ENCODE measurements around the gene RAD51B.
"Not testable (repeated sequence)": the region's sequence is repeated elsewhere in the genome, so short reads cannot be mapped to it uniquely, and the experiment has no call there.

RAD51B gene

DNA sequence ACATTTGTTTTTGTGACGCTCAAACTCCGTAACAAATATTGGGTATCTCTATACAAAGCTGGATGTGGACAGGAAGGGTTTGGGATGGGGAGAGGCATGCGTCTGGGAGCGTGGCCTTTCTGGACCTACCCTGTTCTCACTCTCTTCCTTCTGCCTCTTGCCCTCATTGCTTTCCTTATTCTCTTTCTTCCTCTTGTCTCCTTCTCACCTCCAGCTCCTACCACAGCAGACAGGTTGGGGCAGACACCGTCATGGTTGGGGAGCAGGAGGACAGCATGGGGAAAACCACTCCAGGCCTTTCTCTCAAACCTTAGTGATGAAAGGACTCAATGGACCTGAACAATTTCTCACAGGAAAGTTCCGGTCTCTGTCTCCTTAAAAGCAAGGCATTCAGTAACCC is 465.3 kb downstream of the RAD51B start:
- FAIRE-seq = no peak

DNA sequence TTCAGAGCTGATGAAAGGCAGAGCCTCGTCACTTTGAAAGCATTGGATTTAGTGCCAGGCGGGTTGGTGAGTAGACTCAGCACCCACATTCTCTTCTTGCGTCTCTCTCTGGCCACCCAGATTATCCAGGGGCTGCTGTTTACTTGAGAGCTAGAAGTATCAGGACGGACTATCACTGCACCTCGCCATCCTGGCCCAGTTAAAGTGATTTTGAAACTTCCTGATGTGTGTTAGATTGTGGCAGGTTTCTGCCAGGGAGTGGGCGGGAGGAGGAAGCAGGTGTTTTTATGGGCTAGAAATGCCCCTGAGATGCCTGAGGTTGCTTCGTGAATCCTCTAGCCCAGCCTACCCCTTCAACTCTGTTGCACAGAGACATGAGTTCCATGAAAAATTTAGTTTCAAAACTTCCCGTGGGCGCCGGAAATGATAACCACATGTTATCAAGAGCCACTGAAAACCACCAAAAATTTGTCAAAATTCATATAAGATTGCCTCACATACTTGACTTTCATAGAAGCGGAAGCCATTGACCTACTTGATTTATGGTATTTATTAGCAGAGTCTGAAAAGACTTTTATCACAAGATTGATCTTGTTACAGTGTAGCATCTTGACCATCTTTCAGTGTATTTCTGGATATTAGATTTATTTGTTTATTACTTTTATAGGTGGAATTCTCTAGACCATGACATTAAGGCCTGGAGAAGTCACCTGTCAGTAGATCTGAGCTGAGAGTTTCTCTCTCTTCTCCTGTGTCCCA is 466.0 kb downstream of the RAD51B start:
- no peak for FAIRE-seq

GRCh38 chr14:68286667-68287066 is 467.1 kb downstream of the RAD51B start:
- FAIRE-seq = no peak

DNA sequence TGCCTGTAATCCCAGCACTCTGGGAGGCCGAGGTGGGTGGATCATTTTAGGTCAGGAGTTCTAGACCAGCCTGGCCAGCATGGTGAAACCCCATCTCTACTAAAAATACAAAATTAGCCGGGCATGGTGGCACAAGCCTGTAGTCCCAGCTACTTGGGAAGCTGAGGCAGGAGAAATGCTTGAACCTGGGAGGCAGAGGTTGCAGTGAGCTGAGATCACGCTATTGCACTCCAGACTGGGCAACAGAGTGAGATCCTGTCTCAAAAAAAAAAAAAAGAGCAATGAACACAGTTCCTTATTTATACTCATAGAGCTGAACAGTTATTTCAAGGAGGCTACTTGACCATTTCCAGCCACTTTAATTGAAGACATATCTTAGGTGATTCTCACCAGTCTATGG is 469.9 kb downstream of the RAD51B start:
- not testable (repeated sequence) for FAIRE-seq

DNA sequence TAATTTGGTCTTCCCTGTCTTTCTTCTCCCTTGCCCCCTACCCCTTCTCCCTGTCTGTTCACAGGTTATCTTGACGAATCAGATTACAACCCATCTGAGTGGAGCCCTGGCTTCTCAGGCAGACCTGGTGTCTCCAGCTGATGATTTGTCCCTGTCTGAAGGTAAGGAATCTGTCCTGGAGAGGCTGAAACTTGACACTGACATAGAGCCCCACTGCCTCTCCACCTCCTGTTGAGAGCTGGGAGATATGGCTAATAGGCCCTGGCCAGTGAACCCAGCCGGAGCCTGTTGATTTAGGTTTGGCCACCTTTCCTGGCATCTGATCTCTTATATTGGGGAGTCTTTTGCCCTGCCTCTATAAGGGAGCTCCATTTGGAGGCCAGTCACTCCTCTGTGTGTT is 472.2 kb downstream of the RAD51B start:
- no peak for FAIRE-seq

DNA sequence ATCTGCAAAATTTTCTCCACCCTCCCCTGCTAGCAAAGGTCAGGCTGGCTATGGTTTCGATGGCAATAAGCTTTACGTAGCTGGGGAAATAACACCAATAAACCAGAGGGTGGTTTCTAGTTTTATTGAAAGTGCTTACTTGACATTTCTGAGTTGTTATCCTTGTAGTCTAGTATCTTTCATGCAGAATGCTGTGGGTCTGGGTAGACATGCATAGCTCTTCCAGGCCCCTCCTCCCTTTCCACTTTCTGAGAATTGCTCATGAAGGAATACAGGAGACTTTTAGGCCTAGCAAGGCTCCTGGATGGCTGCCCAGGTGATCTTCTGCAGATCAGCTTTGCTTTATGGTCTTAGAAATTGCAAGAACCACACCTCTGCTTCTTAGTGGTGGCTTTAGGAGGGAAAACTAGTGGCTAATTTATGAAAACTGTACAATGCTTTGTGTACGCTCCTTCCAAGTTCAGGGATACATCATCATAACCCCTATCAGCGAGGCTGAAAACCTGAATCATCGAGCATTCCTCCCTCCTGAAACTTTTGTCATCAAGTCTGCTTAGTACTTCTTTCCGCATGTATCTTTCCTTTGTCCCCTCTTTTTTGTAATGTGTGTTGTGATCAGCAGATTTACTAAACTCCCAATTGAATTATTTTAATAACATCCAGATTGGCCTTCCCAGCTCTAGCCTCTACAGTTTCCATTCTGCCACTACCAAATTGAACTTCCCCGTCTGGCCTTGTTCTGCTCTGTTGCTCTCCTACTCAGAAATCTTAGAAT is 473.0 kb downstream of the RAD51B start:
- FAIRE-seq = no peak

GRCh38 chr14:68293404-68293803 is 473.8 kb downstream of the RAD51B start:
- FAIRE-seq = no peak

DNA sequence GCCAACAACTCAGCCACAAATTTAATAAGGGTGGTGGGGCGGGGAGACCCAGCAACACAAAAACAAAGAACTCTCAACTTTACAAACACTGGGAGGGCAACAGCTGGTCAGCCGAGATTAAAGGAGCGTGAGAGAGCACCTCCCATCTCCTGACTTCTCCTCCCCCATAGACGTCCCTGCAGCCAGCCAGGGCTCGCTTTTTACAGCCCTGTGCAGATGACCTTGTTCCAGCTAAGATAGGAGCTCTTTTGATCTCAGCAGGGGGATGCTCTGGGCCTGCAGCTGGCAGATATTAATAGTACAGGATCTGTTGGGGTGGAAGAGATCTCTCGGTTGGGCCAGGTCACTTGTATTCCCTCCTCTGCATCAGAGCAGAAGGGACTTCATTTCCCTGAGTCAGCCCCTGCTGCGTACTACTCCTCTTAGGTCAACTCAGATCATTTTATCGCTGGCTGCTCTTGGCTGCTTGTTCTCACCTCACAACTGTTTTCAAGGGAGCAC is 475.8 kb downstream of the RAD51B start:
- FAIRE-seq = no peak

DNA sequence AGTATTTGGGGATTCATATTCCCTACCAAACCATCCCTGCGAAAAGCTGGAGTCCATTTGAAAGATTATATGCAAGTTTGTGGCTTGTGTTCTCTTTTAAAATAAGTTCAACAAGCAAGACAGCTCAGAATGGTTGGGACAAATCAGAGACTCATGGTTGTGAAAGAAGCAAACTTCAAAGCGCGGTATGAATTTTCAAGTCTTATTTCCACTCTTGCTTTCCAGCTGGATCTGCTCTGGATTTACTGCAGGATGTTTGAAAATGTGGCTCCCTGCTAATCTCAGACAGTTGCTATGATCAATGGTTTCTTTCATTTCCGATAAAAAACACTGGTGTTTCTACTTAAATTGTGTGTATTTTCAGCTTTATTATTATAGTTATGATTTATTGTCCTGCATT is 477.5 kb downstream of the RAD51B start:
- no peak for FAIRE-seq

GRCh38 chr14:68297876-68298468 is 478.4 kb downstream of the RAD51B start:
- FAIRE-seq = no peak

GRCh38 chr14:68300608-68301007 is 481.0 kb downstream of the RAD51B start:
- no peak for FAIRE-seq

GRCh38 chr14:68301219-68301618 is 481.6 kb downstream of the RAD51B start:
- FAIRE-seq = no peak

DNA sequence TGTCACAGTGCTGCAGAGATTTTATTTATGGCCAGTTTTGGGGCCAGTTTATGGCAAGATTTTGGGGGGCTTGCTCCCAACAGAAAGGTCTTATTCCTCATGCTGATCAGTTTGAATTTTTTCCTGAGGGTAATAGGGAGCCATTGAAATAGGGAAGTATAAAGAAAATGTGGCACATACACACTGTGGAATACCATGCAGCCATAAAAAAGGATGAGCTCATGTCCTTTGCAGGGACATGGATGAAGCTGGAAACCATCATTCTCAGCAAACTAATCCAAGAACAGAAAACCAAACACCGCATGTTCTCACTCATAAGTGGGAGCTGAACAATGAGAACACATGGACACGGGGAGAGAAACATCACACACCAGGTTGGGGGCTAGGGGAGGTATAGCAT is 483.4 kb downstream of the RAD51B start:
- not testable (repeated sequence) for FAIRE-seq

GRCh38 chr14:68305738-68306137 is 486.2 kb downstream of the RAD51B start:
- FAIRE-seq = no peak

DNA sequence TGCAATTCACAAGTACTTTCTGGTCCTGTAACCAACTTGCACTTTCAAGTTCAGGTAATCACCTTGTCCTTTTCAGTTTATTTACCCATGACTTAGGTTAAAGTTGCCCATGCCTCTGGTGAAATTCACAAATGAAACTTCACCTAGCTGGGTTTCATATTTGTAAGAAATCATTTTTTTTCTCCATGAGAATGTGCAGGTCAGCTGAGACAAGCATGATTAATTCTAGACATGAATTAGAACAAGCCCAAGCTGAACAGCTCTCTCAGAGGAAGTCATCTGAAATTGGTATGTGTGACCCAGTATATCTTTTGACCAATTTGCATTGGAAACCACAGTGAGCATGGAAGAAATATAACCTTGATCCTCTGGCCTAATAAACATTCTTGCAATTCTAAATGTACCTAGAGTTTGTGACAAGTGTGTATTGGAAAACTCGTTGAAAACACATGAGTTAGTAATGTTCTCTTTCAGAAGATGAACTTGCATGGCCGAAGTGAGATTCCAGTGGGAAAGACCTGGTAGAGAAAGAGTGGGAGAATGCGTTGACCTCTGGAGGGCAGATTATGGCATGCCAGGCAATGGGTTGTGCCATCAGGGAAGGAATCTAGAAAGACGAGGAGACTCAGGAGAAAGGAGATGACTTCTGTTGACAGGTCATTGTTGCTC is 486.8 kb downstream of the RAD51B start:
- no peak for FAIRE-seq

- no peak for FAIRE-seq
Measured at GRCh38 chr14:68306934-68307789, 487.6 kb downstream of the RAD51B start.

DNA sequence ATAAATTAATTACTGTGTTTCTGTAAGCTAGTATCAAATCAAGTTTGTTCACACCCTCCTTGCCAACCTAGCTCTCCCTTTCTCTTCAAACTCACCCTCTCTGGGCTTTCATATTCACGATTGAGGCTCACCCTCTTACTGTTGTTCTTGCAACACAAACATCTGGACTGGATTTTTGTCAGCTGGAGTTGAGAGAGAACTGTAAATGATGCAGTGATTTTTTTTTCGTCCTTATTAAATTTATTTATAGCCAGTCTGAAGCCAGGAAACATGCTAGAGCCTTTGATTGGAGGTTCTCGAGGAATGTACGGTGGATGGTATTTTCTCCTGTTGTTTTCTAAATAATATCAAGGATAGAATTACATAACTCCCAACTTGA is 488.2 kb downstream of the RAD51B start:
- FAIRE-seq = no peak

DNA sequence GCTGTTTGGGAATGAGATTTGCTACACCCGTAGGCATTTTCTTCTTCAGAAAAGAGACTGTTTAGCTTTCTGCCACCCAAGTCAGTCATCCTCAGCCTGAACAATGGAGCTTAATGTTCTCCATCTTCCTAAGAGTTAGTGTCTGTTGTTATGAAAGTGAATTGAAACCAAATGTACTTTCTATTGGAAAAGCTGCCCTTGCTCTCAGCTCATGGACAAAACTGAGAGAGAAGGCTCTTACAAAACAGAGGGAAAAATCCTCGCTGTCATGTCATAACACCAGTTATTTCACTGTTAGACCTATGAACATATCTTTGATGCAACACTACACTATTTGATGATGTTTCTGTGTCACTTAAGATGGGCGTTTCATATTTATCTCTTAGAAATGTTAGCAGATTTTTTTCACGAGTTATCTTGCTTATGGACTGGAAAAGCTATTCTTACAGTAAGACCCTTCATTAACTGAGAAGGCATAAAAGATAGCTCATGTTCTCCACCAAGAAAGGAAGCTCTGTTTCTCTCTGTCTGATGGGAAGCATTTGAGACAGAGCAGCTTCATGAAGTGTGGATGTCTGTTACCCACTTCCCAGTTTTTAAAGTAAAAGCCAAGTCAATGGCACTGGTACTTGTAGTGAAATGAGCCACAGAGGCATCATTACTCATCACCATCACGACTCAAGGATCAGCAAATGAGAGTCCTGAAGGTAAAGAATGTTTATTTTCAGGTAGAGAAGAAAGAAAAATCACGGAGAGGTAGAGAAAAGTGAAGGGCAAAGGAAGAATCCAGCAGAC is 489.3 kb downstream of the RAD51B start:
- no peak for FAIRE-seq

DNA sequence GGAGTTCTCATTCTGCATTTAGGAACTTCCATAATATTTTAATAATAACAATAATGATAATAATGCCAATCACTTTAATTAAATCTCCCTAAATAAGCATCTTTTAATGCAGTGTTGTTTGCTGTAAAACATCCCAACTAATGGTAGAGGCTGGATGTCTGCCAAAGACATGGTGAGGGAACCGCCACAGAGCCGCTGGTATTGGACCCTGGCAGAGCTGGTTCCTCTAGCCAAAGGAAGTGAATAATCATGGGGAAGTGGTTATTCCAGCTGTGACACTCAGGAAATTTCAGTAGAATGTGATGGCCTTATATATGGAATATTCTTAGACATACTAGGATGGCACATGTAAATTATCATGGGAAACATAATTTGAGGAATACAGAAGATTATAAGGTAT is 490.0 kb downstream of the RAD51B start:
- no peak for FAIRE-seq

- FAIRE-seq = no peak
Measured at GRCh38 chr14:68312300-68312699, 492.7 kb downstream of the RAD51B start.

DNA sequence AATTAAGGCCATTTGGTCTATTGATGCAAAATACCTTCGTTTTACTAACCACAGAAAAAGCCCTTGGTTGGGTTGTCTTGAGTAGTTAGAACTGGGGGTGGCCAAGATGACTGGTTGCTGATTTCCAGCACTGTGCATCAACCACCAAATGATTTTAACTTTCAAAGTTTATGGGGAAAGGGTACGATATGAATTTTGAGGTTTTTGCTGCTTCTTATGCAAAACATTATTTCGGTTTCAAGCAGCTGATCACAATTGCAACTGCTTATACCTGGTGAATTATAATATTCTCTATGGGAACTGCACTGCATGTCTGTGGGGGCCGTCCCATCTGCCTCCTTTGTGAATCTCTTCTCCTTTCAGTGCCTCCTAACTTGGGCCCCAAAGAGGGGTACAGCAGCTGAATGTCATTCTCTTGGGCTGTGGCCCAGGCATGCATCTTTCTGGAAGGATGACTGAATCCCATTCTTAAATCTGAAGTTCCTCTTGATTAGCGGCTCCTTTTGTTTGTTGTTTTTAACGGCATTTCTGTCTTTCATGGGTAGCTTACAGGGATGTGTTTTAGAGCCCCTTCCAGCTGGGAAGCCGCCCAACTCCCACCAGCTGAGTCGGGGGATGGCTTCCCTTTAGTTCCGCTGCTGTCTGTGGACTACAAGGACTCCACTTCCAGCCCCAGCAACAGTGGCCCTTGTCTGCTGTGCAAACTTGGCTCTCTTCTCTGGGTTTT is 493.5 kb downstream of the RAD51B start:
- no peak for FAIRE-seq
